MM.1S (cell line): Measurements from ENCODE around the gene WBP11.
"Not testable (repeated sequence)": the region's sequence is repeated elsewhere in the genome, so short reads cannot be mapped to it uniquely, and the experiment has no call there.

Experiments used
- DNase-seq: peaks from one replicate; pipeline ENCODE4 v3.0.0-alpha.2; 2015
- H2AFZ ChIP-seq: fragments of 300-600 bp; sonication (generic); 2 replicates; pipeline ENCODE4 v1.6.0; 2016; ENCODE audit warnings: antibody characterized with exemption, low read length
- H3F3A ChIP-seq: fragments of 300-600 bp; sonication (generic); 2 replicates; pipeline ENCODE4 v1.6.1; 2016; ENCODE audit warnings: mild to moderate bottlenecking, antibody characterized with exemption, low read length, moderate library complexity, mixed read lengths; ENCODE audit not compliant: insufficient read depth
- H3K27ac ChIP-seq: fragments of 300-600 bp; sonication (generic); 2 replicates; pipeline ENCODE4 v1.5.1; 2016; ENCODE audit warnings: mild to moderate bottlenecking, low read length
- H3K27me3 ChIP-seq: fragments of 300-600 bp; sonication (generic); replicated peaks from 2 replicates; pipeline ENCODE4 v1.6.0; 2016; ENCODE audit warnings: low read length; ENCODE audit not compliant: insufficient read depth
- H3K36me3 ChIP-seq: fragments of 300-600 bp; sonication (generic); replicated peaks from 2 replicates; pipeline ENCODE4 v1.6.1; 2016; ENCODE audit warnings: mild to moderate bottlenecking, low read length, mixed read lengths; ENCODE audit not compliant: insufficient read depth
- H3K4me1 ChIP-seq: fragments of 300-600 bp; sonication (generic); 2 replicates; pipeline ENCODE4 v1.6.1; 2016; ENCODE audit warnings: low read length, mixed read lengths
- H3K4me2 ChIP-seq: fragments of 300-600 bp; sonication (generic); 2 replicates; pipeline ENCODE4 v1.6.0; 2016; ENCODE audit warnings: low read depth, low read length
- H3K4me3 ChIP-seq: fragments of 300-600 bp; sonication (generic); 2 replicates; pipeline ENCODE4 v1.5.1; 2016; ENCODE audit warnings: low read length, mixed read lengths
- H3K79me2 ChIP-seq: fragments of 300-600 bp; sonication (generic); 2 replicates; pipeline ENCODE4 v1.6.1; 2016; ENCODE audit warnings: mixed run types, low read length, mixed read lengths
- H3K9ac ChIP-seq: fragments of 300-600 bp; sonication (generic); 2 replicates; pipeline ENCODE4 v1.6.1; 2016; ENCODE audit warnings: low read length, mixed read lengths
- H3K9me2 ChIP-seq: fragments of 300-600 bp; sonication (generic); replicated peaks from 2 replicates; pipeline ENCODE4 v1.6.1; 2016; ENCODE audit warnings: mild to moderate bottlenecking, low read length, mixed read lengths; ENCODE audit not compliant: insufficient read depth
- H3K9me3 ChIP-seq: fragments of 300-600 bp; sonication (generic); replicated peaks from 2 replicates; pipeline ENCODE4 v1.6.1; 2016; ENCODE audit warnings: mild to moderate bottlenecking, low read length, mixed read lengths; ENCODE audit not compliant: insufficient read depth
- H4K20me1 ChIP-seq: fragments of 300-600 bp; sonication (generic); 2 replicates; pipeline ENCODE4 v1.6.1; 2016; ENCODE audit warnings: mild to moderate bottlenecking, low read length, moderate library complexity, mixed read lengths; ENCODE audit not compliant: insufficient read depth
- CTCF ChIP-seq: fragments of 300-600 bp; sonication (generic); IDR thresholded peaks from 2 replicates; pipeline ENCODE4 v1.5.1; 2016; ENCODE audit warnings: antibody characterized with exemption, low read length, mixed read lengths
- EZH2 ChIP-seq: fragments of 300-600 bp; sonication (generic); optimal IDR thresholded peaks from 2 replicates; pipeline ENCODE3; 2017; ENCODE audit warnings: low read depth, mild to moderate bottlenecking, antibody characterized with exemption, low read length, mixed read lengths
- EZH2phosphoT487 ChIP-seq: fragments of 300-600 bp; sonication (generic); IDR thresholded peaks from 2 replicates; pipeline ENCODE4 v1.6.1; 2018; ENCODE audit warnings: antibody characterized with exemption, low read length

Gene WBP11

GRCh38 chr12:14743061-14743460 is 60.2 kb downstream of the WBP11 start:
- H3K4me3 ChIP-seq = no peak overlapping the region
- H2AFZ ChIP-seq = no peak overlapping the region
- no peaks in the 10 kb centered on the region for H4K20me1 ChIP-seq
- no peaks in the 10 kb centered on the region for H3K27me3 ChIP-seq
- no peak overlapping the region for H3K9ac ChIP-seq
- H3K27ac ChIP-seq = no peak overlapping the region
- H3K4me1 ChIP-seq = no peaks in the 10 kb centered on the region
- no peak overlapping the region for H3K4me2 ChIP-seq
- no peak for TF ChIP-seq CTCF
- TF ChIP-seq EZH2phosphoT487 = no peak
- TF ChIP-seq EZH2 = no peak
- no peaks in the 10 kb centered on the region for H3K79me2 ChIP-seq
- H3K36me3 ChIP-seq = no peaks in the 10 kb centered on the region
- DNase-seq = no peak
- no peaks in the 10 kb centered on the region for H3K9me2 ChIP-seq
- no peaks in the 10 kb centered on the region for H3K9me3 ChIP-seq
- no peaks in the 10 kb centered on the region for H3F3A ChIP-seq

GRCh38 chr12:14741942-14742341 is 61.3 kb downstream of the WBP11 start:
- no peaks in the 10 kb centered on the region for H3K36me3 ChIP-seq
- H3K4me1 ChIP-seq = no peaks in the 10 kb centered on the region
- TF ChIP-seq CTCF (no peak), EZH2phosphoT487 (no peak), EZH2 (no peak)
- no peaks in the 10 kb centered on the region for H3F3A ChIP-seq
- H3K9me2 ChIP-seq = no peaks in the 10 kb centered on the region
- no peak overlapping the region for H3K4me2 ChIP-seq
- H3K27me3 ChIP-seq = no peaks in the 10 kb centered on the region
- H3K9ac ChIP-seq = no peak overlapping the region
- no peak for DNase-seq
- H4K20me1 ChIP-seq = no peaks in the 10 kb centered on the region
- H2AFZ ChIP-seq = no peak overlapping the region
- no peaks in the 10 kb centered on the region for H3K9me3 ChIP-seq
- H3K27ac ChIP-seq = no peak overlapping the region
- H3K4me3 ChIP-seq = no peak overlapping the region
- H3K79me2 ChIP-seq = no peaks in the 10 kb centered on the region

- no peak overlapping the region for H3K4me2 ChIP-seq
- no peak overlapping the region for H3K9ac ChIP-seq
- no peaks in the 10 kb centered on the region for H3K36me3 ChIP-seq
- H3K27ac ChIP-seq = no peak overlapping the region
- H3K4me3 ChIP-seq = no peak overlapping the region
- no peak for TF ChIP-seq CTCF
- no peak for TF ChIP-seq EZH2phosphoT487
- no peak for TF ChIP-seq EZH2
- no peaks in the 10 kb centered on the region for H3F3A ChIP-seq
- H3K79me2 ChIP-seq = no peaks in the 10 kb centered on the region
- no peaks in the 10 kb centered on the region for H4K20me1 ChIP-seq
- H3K9me2 ChIP-seq = no peaks in the 10 kb centered on the region
- H3K9me3 ChIP-seq = no peaks in the 10 kb centered on the region
- no peak overlapping the region for H2AFZ ChIP-seq
- no peaks in the 10 kb centered on the region for H3K4me1 ChIP-seq
- no peaks in the 10 kb centered on the region for H3K27me3 ChIP-seq
- no peak for DNase-seq
Measured at GRCh38 chr12:14741153-14741552, 62.1 kb downstream of the WBP11 start.

- not testable (repeated sequence) for H3K79me2 ChIP-seq, H3K27ac ChIP-seq, H3K4me2 ChIP-seq, H4K20me1 ChIP-seq, H3K27me3 ChIP-seq, DNase-seq, H3K4me3 ChIP-seq, H3K9me2 ChIP-seq, H3F3A ChIP-seq, H3K4me1 ChIP-seq, H2AFZ ChIP-seq, H3K9me3 ChIP-seq, H3K9ac ChIP-seq, H3K36me3 ChIP-seq
Measured at GRCh38 chr12:14736441-14736840, 66.8 kb downstream of the WBP11 start.
